Stomach (tissue), 9 donors: Measurements from ENCODE around the gene RNF19B. TPM values are rescaled to one million over a fixed set of nuclear protein-coding genes. Genes with fewer than 3 reads are reported as not detected.
A peak's percentile ranks its signal among the peaks of the same experiment; 100 is the strongest.
"Not testable (repeated sequence)": the region's sequence is repeated elsewhere in the genome, so short reads cannot be mapped to it uniquely, and the experiment has no call there.

Experiments
- DNase-seq, 2 donors: peaks; one replicate each; pipeline versions ENCODE4 v3.0.0 to v3.0.0-alpha.2; 2013 to 2019
- H3K27ac ChIP-seq, 5 donors: fragments of 200-600 bp in 4 of 5; sonication (generic) in 4 of 5; one replicate each; pipeline ENCODE4 v1.5.1; 2013 to 2019; ENCODE audit warnings: mild to moderate bottlenecking in 1 of 5, moderate library complexity in 1 of 5
- H3K27me3 ChIP-seq, 3 donors: fragments of 200-600 bp; sonication (generic); one replicate each; pipeline ENCODE4 v1.5.1; 2017 to 2019; ENCODE audit warnings: mixed run types in 1 of 3
- H3K36me3 ChIP-seq, 4 donors: fragments of 200-600 bp; sonication (generic); 1 replicate in 3 of 4; 2 replicates in 1 of 4; pipeline ENCODE4 v1.5.1; 2016 to 2019
- H3K4me1 ChIP-seq, 4 donors: fragments of 200-600 bp; sonication (generic); one replicate each; pipeline ENCODE4 v1.5.1; 2016 to 2019
- H3K4me3 ChIP-seq, 4 donors: fragments of 200-600 bp; sonication (generic) in 3 of 4; one replicate each; pipeline ENCODE4 v1.5.1; 2016 to 2019; ENCODE audit warnings: mild to moderate bottlenecking in 1 of 4
- H3K9me3 ChIP-seq, 4 donors: fragments of 200-600 bp; sonication (generic); one replicate each; pipeline ENCODE4 v1.5.1; 2016 to 2019
- CTCF ChIP-seq, 7 experiments: fragments of 450-650 bp in 4 of 7; fragments of 200-600 bp in 3 of 7; sonication (generic) in 3 of 7; IDR thresholded peaks; one replicate each; pipeline ENCODE4 v1.5.1; 2016 to 2019; ENCODE audit warnings: antibody characterized with exemption in 7 of 7, control low read depth in 2 of 7, mild to moderate bottlenecking in 1 of 7
- EP300 ChIP-seq: sonication (generic); formaldehyde crosslinking; IDR thresholded peaks from one replicate; pipeline ENCODE4 v1.6.1; 2017; ENCODE audit warnings: antibody characterized with exemption
- POLR2A ChIP-seq, 4 donors: fragments of 450-650 bp; IDR thresholded peaks; one replicate each; pipeline ENCODE4 v1.6.1; 2016; ENCODE audit warnings: antibody characterized with exemption in 4 of 4, control low read depth in 2 of 4, mild to moderate bottlenecking in 1 of 4, moderate library complexity in 1 of 4
- POLR2AphosphoS5 ChIP-seq, 3 donors: sonication (generic); formaldehyde crosslinking; IDR thresholded peaks; one replicate each; pipeline ENCODE4 v1.6.1; 2016; ENCODE audit warnings: antibody characterized with exemption in 3 of 3
- WGBS, 5 donors: extraction: QIAGEN DNeasy Blood & Tissue Kit in 3 of 5; methylation state at CpG; one replicate each; pipeline versions ENCODE4 v1.1.5 to v1.1.7; 2013 to 2018; 5-methylcytosine and 5-hydroxymethylcytosine counted together
- intact Hi-C: fragments of 100-400 bp; cut with DNase I; formaldehyde crosslinking; loops from one replicate; pipeline ENCODE4 v1.15.1; 2023; ENCODE audit warnings: low total_unique reads
- polyA plus RNA-seq, 3 donors: library from polyadenylated mRNA; stranded (reverse); fragments of 200-250 nt; gene quantifications; one replicate each; pipeline ENCODE4 v1.2.3, GENCODE V29; 2013
- total RNA-seq, 5 donors: library from RNA; depleted of rRNA; stranded (reverse); fragments of >200 nt; gene quantifications; one replicate each; pipeline versions ENCODE4 v1.1.0 to v1.2.3, GENCODE V29; 2014 to 2016
- donor health status: healthy with polysubstance abuse.
- donor health status: Bipolar disorder and iron deficiency.
- donor health status: healthy.

Gene RNF19B
- total and polyA plus RNA-seq, 8 donors, result 0.58 to 29.5 (median 9.7) TPM

DNA sequence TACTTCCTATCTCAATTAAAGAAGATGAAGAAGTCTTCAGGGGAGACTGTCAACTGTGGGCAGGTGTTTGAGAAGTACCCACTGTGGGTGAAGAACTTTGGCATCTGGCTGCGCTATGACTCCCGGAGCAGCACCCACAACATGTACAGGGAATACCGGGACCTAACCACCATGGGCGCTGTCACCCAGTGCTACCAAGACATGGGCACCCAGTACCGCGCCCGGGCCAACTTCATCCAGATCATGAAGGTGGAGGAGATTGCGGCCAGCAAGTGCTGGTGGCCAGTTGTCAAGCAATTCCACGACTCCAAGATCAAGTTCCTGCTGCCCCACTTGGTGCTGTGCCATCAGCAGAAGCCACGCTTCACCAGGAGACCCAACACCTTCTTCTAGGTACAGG is 15.5 kb upstream of the RNF19B start:
- no peaks in the 10 kb centered on the region for H3K27me3 ChIP-seq
- H3K27ac ChIP-seq, result peak overlapping the region in 3 of 5 donors; percentile 84 to 90 (median 88)
- DNase-seq, result no peak
- H3K9me3 ChIP-seq, result no peaks in the 10 kb centered on the region
- H3K4me1 ChIP-seq, result peaks cover 14 to 34% (median 20%) of the 10 kb centered on the region in 4 donors
- no peak for TF ChIP-seq POLR2A (IDR thresholded peaks at IDR 0.05)
- no peak for TF ChIP-seq CTCF (IDR thresholded peaks at IDR 0.05)
- TF ChIP-seq EP300, result no peak
- TF ChIP-seq POLR2AphosphoS5 (IDR thresholded peaks at IDR 0.05), result no peak
- H3K4me3 ChIP-seq, result no peak overlapping the region
- WGBS, 5 donors, result 88 to 96% (median 94%) methylated on average over 10 of the region's 10 CpGs
- no peaks in the 10 kb centered on the region for H3K36me3 ChIP-seq
- intact Hi-C loops, result no loop called here

GRCh38 chr1:32978854-32979253 is 14.2 kb upstream of the RNF19B start:
- DNase-seq, result no peak
- H3K4me3 ChIP-seq, result no peak overlapping the region
- intact Hi-C loops, result no loop called here
- TF ChIP-seq POLR2A (IDR thresholded peaks at IDR 0.05), result no peak
- TF ChIP-seq POLR2AphosphoS5 (IDR thresholded peaks at IDR 0.05), result no peak
- no peak for TF ChIP-seq CTCF (IDR thresholded peaks at IDR 0.05)
- TF ChIP-seq EP300, result no peak
- peaks cover 14 to 27% (median 20%) of the 10 kb centered on the region in 4 donors for H3K4me1 ChIP-seq
- WGBS, 5 donors, result 91 to 96% (median 93%) methylated on average over 4 of the region's 4 CpGs
- H3K9me3 ChIP-seq, result no peaks in the 10 kb centered on the region
- H3K36me3 ChIP-seq, result no peaks in the 10 kb centered on the region
- no peaks in the 10 kb centered on the region for H3K27me3 ChIP-seq
- H3K27ac ChIP-seq, result no peak overlapping the region

GRCh38 chr1:32977546-32978087 is 13.0 kb upstream of the RNF19B start:
- Histone ChIP-seq H3K4me1 (peaks cover 14 to 34% (median 26%) of the 10 kb centered on the region in 4 donors), H3K9me3 (no peaks in the 10 kb centered on the region), H3K36me3 (no peaks in the 10 kb centered on the region), H3K27ac (no peak overlapping the region), H3K4me3 (no peak overlapping the region), H3K27me3 (peaks cover 0 to 6% (median 4%) of the 10 kb centered on the region in 3 donors)
- no peak for DNase-seq
- 74 to 84% (median 78%) methylated on average over 4 of the region's 4 CpGs for WGBS, 5 donors
- TF ChIP-seq CTCF (IDR thresholded peaks at IDR 0.05) (no peak), EP300 (no peak), POLR2A (IDR thresholded peaks at IDR 0.05) (no peak), POLR2AphosphoS5 (IDR thresholded peaks at IDR 0.05) (no peak)
- intact Hi-C loops, result no loop called here

- H3K4me3 ChIP-seq, H3K36me3 ChIP-seq, H3K27ac ChIP-seq, intact Hi-C loops, DNase-seq, H3K9me3 ChIP-seq: not testable (repeated sequence)
- Histone ChIP-seq H3K4me1 (peaks cover 0 to 14% (median 11%) of the 10 kb centered on the region in 4 donors), H3K27me3 (peaks cover 0 to 11% (median 4%) of the 10 kb centered on the region in 3 donors)
- 87 to 99% (median 96%) methylated on average over 17 to 23 of the region's 30 CpGs; no CpG with 5 or more reads in 1 of the 5 donors for WGBS, 5 donors
These were observed 10.4 kb upstream of the RNF19B start for GRCh38 chr1:32975055-32975454.

- H3K4me1 ChIP-seq, H3K36me3 ChIP-seq, H3K9me3 ChIP-seq, DNase-seq, intact Hi-C loops: not testable (repeated sequence)
- H3K27ac ChIP-seq, result peak overlapping the region in 1 of 5 donors; percentile 42
- peaks cover 0 to 11% (median 4%) of the 10 kb centered on the region in 3 donors for H3K27me3 ChIP-seq
- 17 to 45% (median 35%) methylated on average over 2 to 4 of the region's 6 CpGs for WGBS, 5 donors
- H3K4me3 ChIP-seq, result peak overlapping the region in 2 of 4 donors; percentile 54 to 60
These were observed 8.8 kb upstream of the RNF19B start for GRCh38 chr1:32973458-32973857.
